ENCODE results near the gene HIPK4. TPM values are rescaled to one million over a fixed set of nuclear protein-coding genes. Genes with fewer than 3 reads are reported as not detected.

HIPK4 gene
- total and polyA plus RNA-seq, 9 of the 15 experiments (the other 6 are each of a cell fraction or from before 2014, with no cell fraction given), result 0.06 to 0.09 TPM; not detected in 7

- TF ChIP-seq CUX1 (CRISPR knock-in tag; IDR thresholded peaks at IDR 0.05) (no peak), ZNF644 (tag; IDR thresholded peaks at IDR 0.05; ENCODE audit: low read depth) (no peak), RB1 (IDR thresholded peaks at IDR 0.05; ENCODE audit: low read depth) (peak; percentile 69), HMGXB4 (CRISPR knock-in tag; IDR thresholded peaks at IDR 0.05) (peak; percentile 72; the same call in 1 of the 2 replicates), PRMT5 (CRISPR knock-in tag; IDR thresholded peaks at IDR 0.05) (no peak), CHD1 (IDR thresholded peaks at IDR 0.05; ENCODE audit: low read length) (no peak), NR2C2 (CRISPR knock-in tag; IDR thresholded peaks at IDR 0.05) (no peak), NR2C2 (tag; IDR thresholded peaks at IDR 0.05) (peak; percentile 82), TSC22D4 (tag; IDR thresholded peaks at IDR 0.05) (no peak)
- TF ChIP-seq, protein P1, sequence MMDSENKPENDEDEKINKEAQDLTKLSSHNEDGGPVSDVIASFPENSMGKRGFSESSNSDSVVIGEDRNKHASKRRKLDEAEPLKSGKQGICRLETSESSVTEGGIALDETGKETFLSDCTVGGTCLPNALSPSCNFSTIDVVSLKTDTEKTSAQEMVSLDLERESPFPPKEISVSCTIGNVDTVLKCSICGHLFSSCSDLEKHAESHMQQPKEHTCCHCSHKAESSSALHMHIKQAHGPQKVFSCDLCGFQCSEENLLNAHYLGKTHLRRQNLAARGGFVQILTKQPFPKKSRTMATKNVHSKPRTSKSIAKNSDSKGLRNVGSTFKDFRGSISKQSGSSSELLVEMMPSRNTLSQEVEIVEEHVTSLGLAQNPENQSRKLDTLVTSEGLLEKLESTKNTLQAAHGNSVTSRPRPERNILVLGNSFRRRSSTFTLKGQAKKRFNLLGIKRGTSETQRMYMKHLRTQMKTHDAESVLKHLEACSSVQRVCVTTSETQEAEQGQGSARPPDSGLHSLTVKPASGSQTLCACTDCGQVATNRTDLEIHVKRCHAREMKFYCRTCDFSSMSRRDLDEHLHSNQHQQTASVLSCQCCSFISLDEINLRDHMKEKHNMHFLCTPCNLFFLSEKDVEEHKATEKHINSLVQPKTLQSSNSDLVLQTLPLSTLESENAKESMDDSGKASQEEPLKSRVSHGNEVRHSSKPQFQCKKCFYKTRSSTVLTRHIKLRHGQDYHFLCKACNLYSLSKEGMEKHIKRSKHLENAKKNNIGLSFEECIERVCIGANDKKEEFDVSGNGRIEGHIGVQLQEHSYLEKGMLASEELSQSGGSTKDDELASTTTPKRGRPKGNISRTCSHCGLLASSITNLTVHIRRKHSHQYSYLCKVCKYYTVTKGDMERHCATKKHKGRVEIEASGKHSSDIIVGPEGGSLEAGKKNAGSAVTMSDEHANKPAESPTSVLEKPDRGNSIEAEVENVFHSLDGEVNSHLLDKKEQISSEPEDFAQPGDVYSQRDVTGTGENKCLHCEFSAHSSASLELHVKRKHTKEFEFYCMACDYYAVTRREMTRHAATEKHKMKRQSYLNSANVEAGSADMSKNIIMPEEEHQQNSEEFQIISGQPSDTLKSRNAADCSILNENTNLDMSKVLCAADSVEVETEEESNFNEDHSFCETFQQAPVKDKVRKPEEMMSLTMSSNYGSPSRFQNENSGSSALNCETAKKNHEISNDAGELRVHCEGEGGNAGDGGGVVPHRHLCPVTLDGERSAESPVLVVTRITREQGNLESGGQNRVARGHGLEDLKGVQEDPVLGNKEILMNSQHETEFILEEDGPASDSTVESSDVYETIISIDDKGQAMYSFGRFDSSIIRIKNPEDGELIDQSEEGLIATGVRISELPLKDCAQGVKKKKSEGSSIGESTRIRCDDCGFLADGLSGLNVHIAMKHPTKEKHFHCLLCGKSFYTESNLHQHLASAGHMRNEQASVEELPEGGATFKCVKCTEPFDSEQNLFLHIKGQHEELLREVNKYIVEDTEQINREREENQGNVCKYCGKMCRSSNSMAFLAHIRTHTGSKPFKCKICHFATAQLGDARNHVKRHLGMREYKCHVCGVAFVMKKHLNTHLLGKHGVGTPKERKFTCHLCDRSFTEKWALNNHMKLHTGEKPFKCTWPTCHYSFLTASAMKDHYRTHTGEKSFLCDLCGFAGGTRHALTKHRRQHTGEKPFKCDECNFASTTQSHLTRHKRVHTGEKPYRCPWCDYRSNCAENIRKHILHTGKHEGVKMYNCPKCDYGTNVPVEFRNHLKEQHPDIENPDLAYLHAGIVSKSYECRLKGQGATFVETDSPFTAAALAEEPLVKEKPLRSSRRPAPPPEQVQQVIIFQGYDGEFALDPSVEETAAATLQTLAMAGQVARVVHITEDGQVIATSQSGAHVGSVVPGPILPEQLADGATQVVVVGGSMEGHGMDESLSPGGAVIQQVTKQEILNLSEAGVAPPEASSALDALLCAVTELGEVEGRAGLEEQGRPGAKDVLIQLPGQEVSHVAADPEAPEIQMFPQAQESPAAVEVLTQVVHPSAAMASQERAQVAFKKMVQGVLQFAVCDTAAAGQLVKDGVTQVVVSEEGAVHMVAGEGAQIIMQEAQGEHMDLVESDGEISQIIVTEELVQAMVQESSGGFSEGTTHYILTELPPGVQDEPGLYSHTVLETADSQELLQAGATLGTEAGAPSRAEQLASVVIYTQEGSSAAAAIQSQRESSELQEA (IDR thresholded peaks at IDR 0.05; ENCODE audit: low read depth), result no peak
These were observed 35.7 kb upstream of the HIPK4 start, which contains the start of gene SERTAD1 (continued) for GRCh38 chr19:40425450-40426287.

Measured in K562 (cell line).